Chondrocyte (in vitro differentiated cells): ENCODE measurements around the gene CTAGE15. TPM values are rescaled to one million over a fixed set of nuclear protein-coding genes. Genes with fewer than 3 reads are reported as not detected.
"Not testable (repeated sequence)": the region's sequence is repeated elsewhere in the genome, so short reads cannot be mapped to it uniquely, and the experiment has no call there.

ENCODE experiments used
- DNase-seq: peaks from one replicate; pipeline ENCODE4 v3.0.0; 2021; ENCODE audit warnings: mixed read lengths, low spot score
- H3K27ac Mint-ChIP-seq: one replicate; pipeline ENCODE4 v1.8.0; 2021; ENCODE audit warnings: mild to moderate bottlenecking, moderate library complexity, mixed read lengths; ENCODE audit not compliant: unreplicated experiment
- H3K27me3 Mint-ChIP-seq: 2 replicates; pipeline ENCODE4 v1.8.0; 2021; ENCODE audit warnings: low read depth, mixed read lengths
- H3K36me3 Mint-ChIP-seq: 2 replicates; pipeline ENCODE4 v1.8.0; 2021; ENCODE audit warnings: low read depth, mixed read lengths
- H3K4me1 Mint-ChIP-seq: 2 replicates; pipeline ENCODE4 v1.8.0; 2021; ENCODE audit warnings: low read depth, mild to moderate bottlenecking, mixed read lengths
- H3K4me3 Mint-ChIP-seq: one replicate; pipeline ENCODE4 v1.8.0; 2021; ENCODE audit warnings: mild to moderate bottlenecking, moderate library complexity, mixed read lengths; ENCODE audit not compliant: unreplicated experiment
- H3K9me3 Mint-ChIP-seq: 2 replicates; pipeline ENCODE4 v1.8.0; 2021; ENCODE audit warnings: low read depth, mixed read lengths
- long read RNA-seq: library from polyadenylated mRNA; stranded (forward); transcript quantifications from one replicate; pipeline ENCODE4 v2.0.0, GENCODE V29; 2021
- total RNA-seq: library from RNA; stranded (reverse); gene quantifications from 3 replicates; pipeline ENCODE4 v1.2.1, GENCODE V29; 2021
- TF ChIP-seq, protein P1 (sequence below): fragments of 200-600 bp; sonication (generic); IDR thresholded peaks from 2 replicates; pipeline ENCODE4 v1.5.0; 2021; ENCODE audit warnings: antibody characterized with exemption, mild to moderate bottlenecking, moderate library complexity

CTAGE15 gene
- total RNA-seq: 0.23 to 0.63 TPM (median 0.32 TPM) in 3 replicates
- long read RNA-seq: 0 reads

GRCh38 chr7:143571501-143571900 is at the start of gene CTAGE15:
CTAGE15 (plus strand) TSS chr7:143571801; CDS start chr7:143571818, 17 bp downstream.
- not testable (repeated sequence) for H3K27ac Mint-ChIP-seq, DNase-seq, H3K9me3 Mint-ChIP-seq

DNA sequence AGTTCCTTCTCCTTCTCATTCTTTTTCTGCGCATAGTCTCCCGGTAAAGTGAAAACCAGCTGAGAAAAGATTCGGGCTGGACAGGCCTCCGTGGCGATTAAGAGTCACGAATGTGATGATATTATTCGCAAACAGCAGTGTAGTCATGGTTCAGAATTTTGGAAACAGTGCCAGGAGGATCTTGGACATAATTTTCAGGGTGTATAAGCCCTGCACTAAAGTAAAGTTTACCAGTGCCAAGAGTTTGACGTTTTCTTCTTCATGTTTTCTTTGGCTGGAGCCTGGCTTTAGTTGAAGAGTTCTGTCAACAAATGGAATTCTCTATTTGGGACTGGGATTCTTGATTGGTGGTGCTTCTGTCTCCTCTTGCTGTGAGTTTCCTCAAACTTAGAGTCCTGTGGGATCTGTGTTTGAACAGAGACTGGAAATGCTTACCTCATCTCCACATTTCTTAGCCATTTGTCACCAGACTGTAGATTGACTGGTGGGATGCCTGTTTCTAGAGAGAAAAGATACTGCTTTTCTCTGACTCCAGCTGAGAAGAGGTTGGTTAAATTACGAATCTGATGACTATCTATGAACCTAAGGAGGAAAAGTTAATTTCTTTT is 49.2 kb upstream of the CTAGE15 start:
- not testable (repeated sequence) for H3K27me3 Mint-ChIP-seq, H3K36me3 Mint-ChIP-seq, H3K27ac Mint-ChIP-seq, H3K4me3 Mint-ChIP-seq, H3K9me3 Mint-ChIP-seq, DNase-seq
- H3K4me1 Mint-ChIP-seq: peaks cover 32% of the 10 kb centered on the region

More at GRCh38 chr7:143571501-143571900, at the start of gene CTAGE15:
- not testable (repeated sequence) for H3K4me1 Mint-ChIP-seq, H3K36me3 Mint-ChIP-seq, H3K27me3 Mint-ChIP-seq, H3K4me3 Mint-ChIP-seq

DNA sequence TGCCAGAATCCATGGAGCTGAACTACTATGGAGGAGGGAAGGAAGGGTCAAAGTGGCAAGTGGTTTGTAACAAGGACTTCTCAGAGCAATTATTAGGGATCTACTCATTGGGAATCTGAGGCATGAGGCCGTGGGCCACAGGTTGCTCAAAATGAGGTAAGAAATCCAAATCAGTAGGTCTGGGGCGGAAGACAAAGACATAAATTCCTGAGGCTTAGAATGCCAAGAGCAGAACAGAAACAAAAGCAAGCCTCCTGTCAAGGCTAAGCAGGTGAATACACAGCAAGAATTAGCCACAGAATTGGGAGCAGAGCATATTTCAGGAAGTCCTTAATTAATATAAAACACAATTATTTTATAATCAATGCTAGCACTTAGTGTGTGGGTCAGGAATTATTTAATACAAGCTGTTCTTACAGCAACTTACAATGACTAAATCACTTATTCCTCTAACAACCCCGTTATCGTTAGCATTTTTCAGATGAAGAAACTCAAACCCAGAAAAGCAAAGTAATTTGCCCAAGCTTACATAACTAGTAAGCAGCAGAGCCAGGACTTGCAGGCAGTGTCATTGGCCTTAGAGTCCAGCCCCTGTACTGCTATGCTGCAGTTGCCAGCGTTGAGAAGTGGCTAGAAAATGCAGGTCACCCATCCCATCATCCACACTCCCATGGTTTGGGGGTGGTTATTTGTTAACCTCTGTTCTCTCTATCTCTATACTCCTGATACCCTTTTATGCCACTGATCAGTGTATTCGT is 40.3 kb upstream of the CTAGE15 start:
- not testable (repeated sequence) for H3K27ac Mint-ChIP-seq

DNA sequence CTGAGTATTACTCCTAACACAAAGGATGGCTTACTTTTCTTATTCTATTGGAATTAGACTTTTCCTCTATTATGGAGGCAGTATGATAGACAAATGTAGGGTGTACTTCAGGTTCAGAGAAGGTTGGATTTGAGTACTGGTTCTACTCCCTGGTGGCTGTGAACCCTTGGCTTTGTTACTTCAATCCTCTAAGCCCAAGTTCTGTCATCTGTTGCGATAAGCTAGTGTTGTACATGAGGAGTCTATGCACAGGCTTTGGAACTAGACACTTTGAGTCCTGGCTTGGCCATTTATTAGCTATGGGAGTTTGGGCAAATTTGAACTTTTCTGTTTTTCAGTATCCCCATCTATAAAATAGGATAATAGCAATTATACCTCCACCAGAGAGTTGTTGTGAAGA is 39.7 kb upstream of the CTAGE15 start:
- not testable (repeated sequence) for H3K27ac Mint-ChIP-seq, DNase-seq, H3K9me3 Mint-ChIP-seq, H3K4me1 Mint-ChIP-seq, H3K36me3 Mint-ChIP-seq, H3K4me3 Mint-ChIP-seq, H3K27me3 Mint-ChIP-seq

More for the DNA sequence above, 40.3 kb upstream of the CTAGE15 start:
- H3K27me3 Mint-ChIP-seq, H3K4me1 Mint-ChIP-seq, H3K4me3 Mint-ChIP-seq, DNase-seq, H3K9me3 Mint-ChIP-seq, H3K36me3 Mint-ChIP-seq: not testable (repeated sequence)

DNA sequence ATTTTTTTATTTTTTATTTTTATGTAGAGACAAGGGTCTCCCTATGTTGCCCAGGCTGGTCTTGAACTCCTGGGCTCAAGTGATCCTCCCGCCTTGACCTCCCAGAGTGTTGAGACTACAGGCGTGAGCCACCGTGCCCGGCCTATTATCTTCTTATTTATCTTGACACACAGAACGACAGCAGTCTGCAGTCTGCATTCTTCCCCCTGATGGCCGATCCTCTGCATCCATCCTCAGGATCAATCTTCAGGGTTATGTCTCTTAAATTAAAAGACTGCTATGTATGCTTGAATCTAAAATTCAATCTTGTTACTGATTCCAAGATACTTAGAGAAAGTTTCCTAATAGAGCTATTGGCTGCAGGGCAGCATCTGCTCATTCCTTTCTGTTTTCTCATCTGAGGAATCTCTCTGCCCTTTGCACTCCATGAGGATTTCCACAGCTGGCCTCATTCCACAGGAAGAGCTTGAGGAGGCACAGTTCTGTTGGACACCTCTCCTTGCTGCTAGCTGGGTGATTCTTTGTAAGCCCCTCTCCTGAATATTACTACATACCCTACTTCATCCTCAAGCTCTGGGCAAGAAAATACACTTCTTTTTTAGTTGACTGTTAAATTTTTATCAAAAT is 38.3 kb upstream of the CTAGE15 start:
- not testable (repeated sequence) for H3K27ac Mint-ChIP-seq, H3K9me3 Mint-ChIP-seq, H3K27me3 Mint-ChIP-seq, H3K4me3 Mint-ChIP-seq, H3K36me3 Mint-ChIP-seq, DNase-seq, H3K4me1 Mint-ChIP-seq

GRCh38 chr7:143536443-143536842 is 35.2 kb upstream of the CTAGE15 start:
- not testable (repeated sequence) for H3K27me3 Mint-ChIP-seq, H3K36me3 Mint-ChIP-seq, H3K4me3 Mint-ChIP-seq, H3K27ac Mint-ChIP-seq, DNase-seq, H3K4me1 Mint-ChIP-seq, H3K9me3 Mint-ChIP-seq

DNA sequence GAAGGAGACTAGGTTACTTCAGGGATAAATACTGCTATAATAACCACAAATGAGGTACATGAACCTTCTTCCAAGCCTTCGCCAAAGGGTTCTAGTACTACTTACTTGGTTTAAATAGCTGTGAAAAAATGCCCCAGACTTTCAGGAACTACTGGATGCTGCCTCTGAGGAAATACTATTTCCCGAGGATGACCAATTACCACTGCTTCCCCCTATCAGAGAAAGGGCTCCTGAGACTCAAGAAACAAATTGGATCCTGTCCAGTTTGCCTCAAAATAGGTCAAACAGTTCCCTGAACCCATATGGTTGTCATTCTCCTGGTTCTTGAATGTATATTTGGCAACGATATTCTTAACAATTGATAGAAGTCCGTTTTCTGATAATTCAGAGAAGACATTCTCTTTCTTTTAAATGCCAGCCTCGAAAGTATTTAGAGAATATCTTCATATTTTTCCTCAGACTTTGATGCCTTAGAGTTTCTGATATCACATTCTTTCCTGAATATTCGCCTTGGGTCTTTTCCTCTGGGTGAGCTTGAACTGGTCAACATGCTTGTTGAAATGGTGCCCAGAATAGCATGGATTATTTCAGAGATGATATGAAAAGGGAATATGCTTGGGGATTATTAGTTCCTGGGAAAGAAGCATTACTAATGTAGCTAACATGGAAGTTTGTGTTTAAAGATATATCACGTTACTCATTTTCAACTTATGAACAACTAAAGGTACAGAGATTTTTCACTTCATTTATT is 28.1 kb upstream of the CTAGE15 start:
- not testable (repeated sequence) for H3K27ac Mint-ChIP-seq, H3K27me3 Mint-ChIP-seq, DNase-seq, H3K4me3 Mint-ChIP-seq, H3K4me1 Mint-ChIP-seq, H3K9me3 Mint-ChIP-seq, H3K36me3 Mint-ChIP-seq

- H3K4me3 Mint-ChIP-seq, H3K27me3 Mint-ChIP-seq, H3K27ac Mint-ChIP-seq, DNase-seq, H3K4me1 Mint-ChIP-seq, H3K36me3 Mint-ChIP-seq, H3K9me3 Mint-ChIP-seq: not testable (repeated sequence)
Observed at GRCh38 chr7:143555968-143556367, 15.6 kb upstream of the CTAGE15 start.

DNA sequence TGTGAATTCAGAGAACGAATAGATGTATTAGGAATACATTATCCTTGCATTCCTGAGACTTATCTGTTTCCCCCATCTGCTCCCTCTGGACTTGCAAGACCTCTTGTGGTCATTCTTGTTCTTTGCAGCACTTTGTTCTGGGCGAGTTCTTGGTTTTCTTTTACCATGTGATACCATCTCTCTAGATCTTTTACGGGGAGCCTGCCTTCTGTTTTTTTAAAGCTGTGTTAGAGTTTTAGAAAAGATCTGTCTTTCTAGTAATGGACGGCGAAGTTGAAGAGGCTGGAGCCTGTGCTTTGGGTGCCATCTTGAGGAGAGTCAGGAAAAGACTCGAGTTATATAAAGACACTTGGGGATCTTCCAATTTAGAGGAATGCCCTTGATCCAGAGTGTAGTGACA is 8.3 kb upstream of the CTAGE15 start:
- not testable (repeated sequence) for H3K4me3 Mint-ChIP-seq, H3K36me3 Mint-ChIP-seq, H3K4me1 Mint-ChIP-seq, H3K9me3 Mint-ChIP-seq, H3K27ac Mint-ChIP-seq, H3K27me3 Mint-ChIP-seq, DNase-seq
- TF ChIP-seq, protein P1, sequence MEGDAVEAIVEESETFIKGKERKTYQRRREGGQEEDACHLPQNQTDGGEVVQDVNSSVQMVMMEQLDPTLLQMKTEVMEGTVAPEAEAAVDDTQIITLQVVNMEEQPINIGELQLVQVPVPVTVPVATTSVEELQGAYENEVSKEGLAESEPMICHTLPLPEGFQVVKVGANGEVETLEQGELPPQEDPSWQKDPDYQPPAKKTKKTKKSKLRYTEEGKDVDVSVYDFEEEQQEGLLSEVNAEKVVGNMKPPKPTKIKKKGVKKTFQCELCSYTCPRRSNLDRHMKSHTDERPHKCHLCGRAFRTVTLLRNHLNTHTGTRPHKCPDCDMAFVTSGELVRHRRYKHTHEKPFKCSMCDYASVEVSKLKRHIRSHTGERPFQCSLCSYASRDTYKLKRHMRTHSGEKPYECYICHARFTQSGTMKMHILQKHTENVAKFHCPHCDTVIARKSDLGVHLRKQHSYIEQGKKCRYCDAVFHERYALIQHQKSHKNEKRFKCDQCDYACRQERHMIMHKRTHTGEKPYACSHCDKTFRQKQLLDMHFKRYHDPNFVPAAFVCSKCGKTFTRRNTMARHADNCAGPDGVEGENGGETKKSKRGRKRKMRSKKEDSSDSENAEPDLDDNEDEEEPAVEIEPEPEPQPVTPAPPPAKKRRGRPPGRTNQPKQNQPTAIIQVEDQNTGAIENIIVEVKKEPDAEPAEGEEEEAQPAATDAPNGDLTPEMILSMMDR: peak; percentile 66

GRCh38 chr7:143566001-143566400 is 5.6 kb upstream of the CTAGE15 start:
- H3K4me3 Mint-ChIP-seq, H3K4me1 Mint-ChIP-seq, H3K36me3 Mint-ChIP-seq: not testable (repeated sequence)

DNA sequence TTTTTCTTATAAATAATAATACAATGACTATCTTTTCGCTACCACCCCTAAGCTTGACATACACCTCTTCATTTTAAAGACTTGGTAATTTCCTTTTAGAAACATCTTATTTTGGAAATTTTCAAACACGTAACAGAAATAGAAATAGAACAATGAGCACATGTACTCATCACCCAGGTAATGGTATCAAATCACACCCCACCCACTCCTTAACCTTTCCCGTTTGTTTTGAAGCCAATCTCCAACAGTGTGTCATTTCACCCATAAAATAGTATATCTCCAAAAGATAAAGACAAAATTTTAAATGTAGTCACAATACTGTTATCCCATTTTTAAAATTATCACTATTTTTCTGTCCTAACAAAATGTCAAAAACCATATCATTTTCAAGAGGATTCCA is 16.6 kb downstream of the CTAGE15 start:
- not testable (repeated sequence) for H3K9me3 Mint-ChIP-seq, H3K4me1 Mint-ChIP-seq, H3K4me3 Mint-ChIP-seq, H3K36me3 Mint-ChIP-seq, H3K27me3 Mint-ChIP-seq, DNase-seq, H3K27ac Mint-ChIP-seq

More at GRCh38 chr7:143566001-143566400, 5.6 kb upstream of the CTAGE15 start:
- not testable (repeated sequence) for DNase-seq, H3K9me3 Mint-ChIP-seq, H3K27ac Mint-ChIP-seq, H3K27me3 Mint-ChIP-seq
